Upper lobe of right lung (tissue), 1 donor: Measurements from ENCODE around the gene JAG2. TPM values are rescaled to one million over a fixed set of nuclear protein-coding genes. Genes with fewer than 3 reads are reported as not detected.

Source experiments
- ATAC-seq: fragments of 200-7000 bp; cut with Tn5 transposase; one replicate; pipeline ENCODE4 v1.9.1; 2020; ENCODE audit warnings: mild to moderate bottlenecking, moderate library complexity
- DNase-seq: peaks from one replicate; pipeline ENCODE4 v3.0.0-alpha.2; 2020
- H3K27ac ChIP-seq: fragments of 200-600 bp; one replicate; pipeline ENCODE4 v1.8.0; 2022
- H3K27me3 ChIP-seq: fragments of 200-600 bp; one replicate; pipeline ENCODE4 v1.8.0; 2022; ENCODE audit warnings: mild to moderate bottlenecking
- H3K36me3 ChIP-seq: fragments of 200-600 bp; one replicate; pipeline ENCODE4 v1.8.0; 2022
- H3K4me1 ChIP-seq: fragments of 200-600 bp; one replicate; pipeline ENCODE4 v1.8.0; 2022
- H3K4me3 ChIP-seq: fragments of 200-600 bp; one replicate; pipeline ENCODE4 v1.8.0; 2022; ENCODE audit warnings: mild to moderate bottlenecking
- H3K9me3 ChIP-seq: fragments of 200-600 bp; one replicate; pipeline ENCODE4 v1.8.0; 2022
- intact Hi-C: fragments of 100-400 bp; cut with DNase I; formaldehyde crosslinking; loops from one replicate; pipeline ENCODE4 v1.11.0; 2022
- total RNA-seq: library from RNA; stranded (reverse); fragmentation: NEBNext Ultra II Directional; extraction: Animal tissue kit (Norgen Biotek cat#: 25700); gene quantifications from one replicate; pipeline ENCODE4 v1.2.1, GENCODE V29; 2021
- TF ChIP-seq, protein P1 (sequence below): fragments of 200-600 bp; IDR thresholded peaks from one replicate; pipeline ENCODE4 v1.8.0; 2022; ENCODE audit warnings: antibody characterized with exemption
- donor health status: DM: no; HTN: yes; CAD: no; lungs with severe emphysema.

Gene JAG2
- total RNA-seq, 1 donor from 2014 or later, result 31.2 TPM

- intact Hi-C loops, result no loop called here
- no peak overlapping the region for H3K4me3 ChIP-seq
- H3K4me1 ChIP-seq, result no peaks in the 10 kb centered on the region
- TF ChIP-seq, protein P1, sequence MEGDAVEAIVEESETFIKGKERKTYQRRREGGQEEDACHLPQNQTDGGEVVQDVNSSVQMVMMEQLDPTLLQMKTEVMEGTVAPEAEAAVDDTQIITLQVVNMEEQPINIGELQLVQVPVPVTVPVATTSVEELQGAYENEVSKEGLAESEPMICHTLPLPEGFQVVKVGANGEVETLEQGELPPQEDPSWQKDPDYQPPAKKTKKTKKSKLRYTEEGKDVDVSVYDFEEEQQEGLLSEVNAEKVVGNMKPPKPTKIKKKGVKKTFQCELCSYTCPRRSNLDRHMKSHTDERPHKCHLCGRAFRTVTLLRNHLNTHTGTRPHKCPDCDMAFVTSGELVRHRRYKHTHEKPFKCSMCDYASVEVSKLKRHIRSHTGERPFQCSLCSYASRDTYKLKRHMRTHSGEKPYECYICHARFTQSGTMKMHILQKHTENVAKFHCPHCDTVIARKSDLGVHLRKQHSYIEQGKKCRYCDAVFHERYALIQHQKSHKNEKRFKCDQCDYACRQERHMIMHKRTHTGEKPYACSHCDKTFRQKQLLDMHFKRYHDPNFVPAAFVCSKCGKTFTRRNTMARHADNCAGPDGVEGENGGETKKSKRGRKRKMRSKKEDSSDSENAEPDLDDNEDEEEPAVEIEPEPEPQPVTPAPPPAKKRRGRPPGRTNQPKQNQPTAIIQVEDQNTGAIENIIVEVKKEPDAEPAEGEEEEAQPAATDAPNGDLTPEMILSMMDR, result no peak
- DNase-seq, result no peak
- no peaks in the 10 kb centered on the region for H3K9me3 ChIP-seq
- H3K27ac ChIP-seq, result no peak overlapping the region
- H3K27me3 ChIP-seq, result peaks cover 10% of the 10 kb centered on the region
- no peak for ATAC-seq
- no peaks in the 10 kb centered on the region for H3K36me3 ChIP-seq
Measured at GRCh38 chr14:105108516-105108864, 60.1 kb downstream of the JAG2 start.

- no peaks in the 10 kb centered on the region for H3K4me1 ChIP-seq
- no peaks in the 10 kb centered on the region for H3K9me3 ChIP-seq
- intact Hi-C loops, result no loop called here
- DNase-seq (no peak), ATAC-seq (no peak)
- no peaks in the 10 kb centered on the region for H3K36me3 ChIP-seq
- no peak overlapping the region for H3K27ac ChIP-seq
- H3K4me3 ChIP-seq, result no peak overlapping the region
- H3K27me3 ChIP-seq, result peaks cover 16% of the 10 kb centered on the region
- TF ChIP-seq, protein P1, result no peak
Measured at GRCh38 chr14:105107781-105108515, 60.6 kb downstream of the JAG2 start.

- no peak for ATAC-seq
- no peak for DNase-seq
- no peak overlapping the region for H3K4me3 ChIP-seq
- H3K9me3 ChIP-seq, result no peaks in the 10 kb centered on the region
- intact Hi-C loops, result no loop called here
- TF ChIP-seq, protein P1, result no peak
- H3K27me3 ChIP-seq, result peaks cover 16% of the 10 kb centered on the region
- H3K36me3 ChIP-seq, result no peaks in the 10 kb centered on the region
- H3K27ac ChIP-seq, result no peak overlapping the region
- no peaks in the 10 kb centered on the region for H3K4me1 ChIP-seq
Measured at GRCh38 chr14:105107351-105107750, 61.2 kb downstream of the JAG2 start.

GRCh38 chr14:105105158-105105557, 63.4 kb downstream of the JAG2 start:
- no peak for ATAC-seq
- peaks cover 16% of the 10 kb centered on the region for H3K27me3 ChIP-seq
- DNase-seq, result no peak
- H3K36me3 ChIP-seq, result no peaks in the 10 kb centered on the region
- intact Hi-C loops, result no loop called here
- no peaks in the 10 kb centered on the region for H3K4me1 ChIP-seq
- no peaks in the 10 kb centered on the region for H3K9me3 ChIP-seq
- TF ChIP-seq, protein P1, result no peak
- H3K27ac ChIP-seq, result no peak overlapping the region
- no peak overlapping the region for H3K4me3 ChIP-seq

- DNase-seq, result no peak
- peaks cover 16% of the 10 kb centered on the region for H3K27me3 ChIP-seq
- H3K4me3 ChIP-seq, result no peak overlapping the region
- no peak overlapping the region for H3K27ac ChIP-seq
- H3K9me3 ChIP-seq, result no peaks in the 10 kb centered on the region
- TF ChIP-seq, protein P1, result no peak
- no peaks in the 10 kb centered on the region for H3K36me3 ChIP-seq
- ATAC-seq, result no peak
- H3K4me1 ChIP-seq, result no peaks in the 10 kb centered on the region
- intact Hi-C loops, result no loop called here
Measured at GRCh38 chr14:105102893-105103292, 65.7 kb downstream of the JAG2 start.
